Limb (tissue), 2 donors: Measurements from ENCODE around the gene UTF1.
"Not testable (repeated sequence)": the region's sequence is repeated elsewhere in the genome, so short reads cannot be mapped to it uniquely, and the experiment has no call there.

Source experiments
- DNase-seq, 2 donors: peaks; one replicate each; pipeline ENCODE4 v3.0.0-alpha.2; 2016; ENCODE audit errors: extremely low spot score in 2 of 2

Gene UTF1

DNA sequence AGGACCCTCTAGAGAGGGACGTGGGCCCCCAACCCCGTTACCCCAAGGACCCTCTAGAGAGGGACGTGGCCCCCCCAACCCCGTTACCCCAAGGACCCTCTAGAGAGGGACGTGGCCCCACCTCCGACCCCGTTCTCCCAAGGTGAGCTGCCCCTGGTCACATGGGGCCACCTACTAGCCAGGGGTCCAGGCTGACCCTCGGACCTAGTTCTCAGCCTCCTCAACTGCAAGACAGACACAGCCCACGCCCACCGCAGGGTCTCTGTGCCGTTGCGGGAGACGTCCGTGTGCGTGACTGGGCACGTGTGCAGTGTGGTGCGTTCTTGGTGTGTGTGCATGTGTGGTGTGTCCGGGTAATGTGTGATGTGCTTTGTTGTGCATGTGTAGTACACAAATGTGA is 21.6 kb upstream of the UTF1 start:
- DNase-seq: no peak

DNA sequence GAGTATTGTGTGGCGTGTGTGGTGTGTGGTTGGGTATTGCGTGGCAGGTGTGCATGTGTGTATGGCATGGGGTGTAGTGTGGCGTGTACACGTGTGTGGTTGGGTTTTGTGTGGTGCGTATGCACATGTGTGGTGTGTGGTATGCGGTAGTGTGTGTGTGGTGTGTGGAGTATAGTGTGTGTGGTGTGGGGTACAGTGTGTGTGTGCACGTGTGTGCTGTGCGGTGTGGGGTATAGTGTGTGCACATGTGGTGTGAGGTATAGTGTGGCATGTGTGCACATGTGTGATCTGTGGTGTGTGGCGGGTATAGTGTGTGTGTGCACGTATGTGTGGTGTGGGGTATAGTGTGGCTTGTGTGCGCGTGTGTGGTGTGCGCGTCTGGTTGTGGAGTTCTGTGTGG is 20.9 kb upstream of the UTF1 start:
- no peak for DNase-seq

DNA sequence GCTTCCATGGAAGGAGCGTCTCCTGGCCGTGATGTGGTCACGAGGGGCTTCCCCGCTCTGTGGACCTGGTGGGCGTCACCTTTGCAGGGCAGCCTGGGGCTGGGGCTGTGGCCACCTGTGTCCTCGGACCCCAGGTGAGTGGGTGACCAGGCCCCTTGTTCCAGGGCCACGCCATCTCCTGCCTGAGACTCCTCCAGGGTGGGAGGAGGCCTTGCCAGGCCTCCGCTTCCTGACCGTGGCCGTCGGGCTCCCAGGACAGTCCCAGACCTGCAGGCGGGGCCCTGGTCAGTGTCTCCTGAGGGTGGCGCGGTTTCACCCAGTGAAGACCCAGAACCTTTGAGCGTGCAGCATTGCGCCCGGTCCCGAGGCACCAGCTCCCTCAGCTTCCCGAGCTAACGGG is 20.4 kb upstream of the UTF1 start:
- DNase-seq: no peak

DNA sequence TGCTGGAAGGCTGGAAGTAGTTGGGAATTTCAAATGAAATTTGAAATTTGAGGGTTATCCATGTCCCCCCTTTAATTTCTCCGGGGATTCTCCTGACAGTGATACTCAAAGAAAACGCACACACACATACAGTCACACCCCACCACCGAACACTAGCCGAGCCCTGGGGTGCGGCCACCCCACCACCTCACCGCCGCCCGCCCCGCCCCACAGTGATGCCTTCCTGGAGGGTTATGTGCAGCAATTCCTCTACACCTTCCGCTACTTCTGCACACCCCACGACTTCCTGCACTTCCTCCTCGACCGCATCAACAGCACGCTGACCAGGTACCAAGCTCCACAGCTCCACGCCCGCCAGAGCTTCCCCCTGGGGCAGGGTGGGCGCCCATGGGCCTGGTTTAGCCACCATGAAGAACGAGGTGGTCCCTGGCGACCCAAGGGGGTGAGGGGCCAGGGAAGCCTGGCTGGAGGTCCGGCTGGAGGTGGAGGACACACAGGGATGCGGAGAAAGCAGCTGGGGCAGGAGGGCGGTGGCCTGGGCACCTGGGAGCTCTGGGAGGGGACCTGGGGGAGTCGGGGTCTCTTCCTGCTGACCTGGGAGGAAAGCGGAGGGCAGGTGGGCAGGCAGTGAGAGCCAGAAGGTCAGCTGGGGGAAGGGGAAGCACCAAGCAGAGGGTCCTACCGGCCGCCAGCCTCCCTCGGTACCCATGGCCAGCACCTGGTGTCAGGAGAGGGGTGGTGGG is 19.4 kb upstream of the UTF1 start:
- DNase-seq: no peak

DNA sequence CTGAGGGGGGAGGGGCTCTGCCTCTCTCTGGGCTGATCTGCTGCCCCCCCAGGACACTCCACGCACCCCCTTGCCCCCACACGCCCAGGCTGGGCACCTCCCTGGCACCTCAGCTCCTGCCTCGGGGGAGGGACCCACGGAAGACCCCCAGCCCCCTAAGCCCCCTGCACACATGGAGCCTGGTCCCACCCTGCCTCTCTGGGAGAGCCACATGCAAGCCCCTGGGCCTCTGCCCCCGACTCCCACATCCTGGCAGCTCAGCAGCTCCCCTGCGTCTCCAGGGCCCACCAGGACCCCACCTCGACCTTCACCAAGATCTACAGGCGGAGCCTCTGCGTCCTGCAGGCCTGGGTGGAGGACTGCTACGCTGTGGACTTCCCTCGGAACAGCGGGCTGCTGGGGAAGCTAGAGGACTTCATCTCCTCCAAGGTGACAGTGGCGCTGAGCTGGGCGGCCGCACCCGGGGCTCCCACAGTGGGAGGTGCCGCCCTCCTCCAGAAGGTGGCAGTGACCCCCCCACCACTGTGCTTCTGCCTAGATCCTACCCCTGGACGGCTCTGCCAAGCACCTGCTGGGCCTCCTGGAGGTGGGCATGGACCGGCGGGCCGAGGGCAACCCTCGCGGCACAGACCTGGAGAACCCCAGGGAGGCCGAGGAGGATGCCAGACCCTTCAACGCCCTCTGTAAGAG is 18.7 kb upstream of the UTF1 start:
- DNase-seq: no peak

DNA sequence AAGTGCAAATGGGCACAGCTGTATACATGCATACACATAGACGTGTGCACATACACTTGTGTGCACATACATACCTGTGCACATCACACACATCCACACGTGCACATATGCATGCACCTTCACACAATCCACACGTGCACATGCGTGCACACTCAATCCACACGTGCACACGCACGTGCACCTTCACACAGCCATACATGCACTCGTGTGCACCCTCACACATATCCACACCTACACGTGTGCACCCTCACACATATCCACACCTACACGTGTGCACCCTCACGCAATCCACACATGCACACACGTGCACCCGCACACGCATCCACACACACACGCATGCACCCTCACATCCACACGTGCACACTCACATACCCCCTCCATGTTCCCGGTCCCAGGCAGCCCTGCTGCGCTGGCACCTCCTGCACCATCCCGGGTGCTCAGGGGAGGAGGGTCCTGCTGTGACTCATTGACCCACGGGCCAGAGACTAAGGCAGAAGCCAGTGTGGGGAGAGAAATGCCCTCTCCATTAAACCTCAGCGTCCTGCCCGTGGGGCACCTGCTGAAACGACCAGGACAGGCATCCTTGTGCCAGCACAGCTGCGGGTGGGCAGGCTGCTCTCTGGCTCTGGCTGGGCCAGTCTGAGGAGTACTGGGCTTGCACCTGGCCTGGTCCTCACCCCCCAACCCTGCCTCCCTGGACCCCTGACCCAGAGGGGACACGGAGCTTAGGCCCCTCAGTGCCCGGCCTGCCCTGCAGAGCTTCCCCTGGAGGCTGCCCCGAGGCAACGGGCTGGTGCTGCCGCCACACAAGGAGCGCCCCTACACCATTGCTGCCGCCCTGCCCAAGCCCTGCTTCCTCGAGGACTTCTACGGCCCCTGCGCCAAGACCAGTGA is 17.8 kb upstream of the UTF1 start:
- DNase-seq: no peak

DNA sequence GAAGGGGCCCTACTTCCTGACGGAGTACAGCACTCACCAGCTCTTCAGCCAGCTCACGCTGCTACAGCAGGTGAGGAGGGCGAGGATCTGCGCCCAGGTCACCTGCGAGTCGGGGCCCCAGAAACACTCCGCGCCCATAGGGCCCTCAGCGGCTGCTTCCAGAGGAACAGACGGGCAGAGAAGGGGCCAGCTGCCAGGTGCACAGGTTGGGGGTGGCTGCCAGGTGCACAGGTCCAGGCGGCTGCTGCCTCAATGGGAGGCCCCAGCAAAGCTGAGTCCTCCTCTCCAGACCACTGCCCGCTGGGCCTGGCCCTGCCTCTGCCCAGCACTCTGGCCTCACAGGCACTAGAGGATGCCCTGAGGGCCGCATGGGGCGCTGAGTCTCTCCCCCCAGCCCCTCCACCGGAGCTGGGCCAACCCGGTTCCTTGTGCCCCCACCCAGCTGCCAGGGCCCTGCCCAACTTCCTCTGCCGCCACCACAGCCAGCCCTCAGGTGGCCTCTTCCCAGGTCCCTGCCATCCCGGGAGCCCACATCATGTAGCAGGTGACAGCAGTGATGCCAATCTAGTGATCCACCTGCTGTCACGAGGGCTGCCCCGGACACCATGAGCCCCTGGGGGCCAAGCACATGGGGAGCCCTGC is 17.0 kb upstream of the UTF1 start:
- no peak for DNase-seq

DNA sequence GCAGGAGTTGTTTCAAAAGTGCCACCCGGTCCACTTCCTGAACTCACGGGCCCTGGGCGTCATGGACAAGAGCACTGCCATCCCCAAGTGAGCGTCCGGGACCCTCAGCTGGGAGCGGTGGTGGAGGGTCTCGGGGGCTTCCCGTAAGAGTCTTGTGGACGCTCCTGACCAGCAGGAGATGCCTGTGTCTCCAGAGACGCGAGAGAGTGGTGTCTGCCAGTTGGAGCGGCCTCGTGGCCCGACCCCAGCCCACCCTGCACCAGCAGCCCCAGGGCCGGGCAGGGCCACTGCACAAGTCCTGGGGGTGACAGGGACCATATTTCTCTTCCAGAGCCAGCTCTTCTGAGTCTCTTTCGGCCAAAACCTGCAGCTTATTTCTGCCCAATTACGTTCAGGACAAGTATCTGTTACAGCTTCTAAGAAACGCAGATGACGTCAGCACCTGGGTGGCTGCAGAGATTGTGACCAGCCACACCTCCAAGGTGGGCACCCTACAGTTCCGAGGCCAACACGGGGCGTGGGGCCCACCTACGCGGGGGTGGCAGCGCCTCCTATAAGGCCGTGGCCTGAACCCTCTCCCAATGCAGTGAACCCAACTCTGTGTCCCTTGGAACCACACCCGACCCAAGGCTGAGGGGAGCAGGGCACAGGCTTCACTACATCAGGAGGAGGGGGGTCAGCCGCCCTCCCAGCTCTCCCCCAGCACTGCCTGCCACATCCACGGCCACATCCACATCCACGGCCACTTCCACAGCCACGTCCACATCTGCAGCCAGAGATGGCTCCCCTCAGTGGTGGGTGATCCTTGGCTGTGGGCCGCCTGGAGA is 16.2 kb upstream of the UTF1 start:
- DNase-seq: no peak

DNA sequence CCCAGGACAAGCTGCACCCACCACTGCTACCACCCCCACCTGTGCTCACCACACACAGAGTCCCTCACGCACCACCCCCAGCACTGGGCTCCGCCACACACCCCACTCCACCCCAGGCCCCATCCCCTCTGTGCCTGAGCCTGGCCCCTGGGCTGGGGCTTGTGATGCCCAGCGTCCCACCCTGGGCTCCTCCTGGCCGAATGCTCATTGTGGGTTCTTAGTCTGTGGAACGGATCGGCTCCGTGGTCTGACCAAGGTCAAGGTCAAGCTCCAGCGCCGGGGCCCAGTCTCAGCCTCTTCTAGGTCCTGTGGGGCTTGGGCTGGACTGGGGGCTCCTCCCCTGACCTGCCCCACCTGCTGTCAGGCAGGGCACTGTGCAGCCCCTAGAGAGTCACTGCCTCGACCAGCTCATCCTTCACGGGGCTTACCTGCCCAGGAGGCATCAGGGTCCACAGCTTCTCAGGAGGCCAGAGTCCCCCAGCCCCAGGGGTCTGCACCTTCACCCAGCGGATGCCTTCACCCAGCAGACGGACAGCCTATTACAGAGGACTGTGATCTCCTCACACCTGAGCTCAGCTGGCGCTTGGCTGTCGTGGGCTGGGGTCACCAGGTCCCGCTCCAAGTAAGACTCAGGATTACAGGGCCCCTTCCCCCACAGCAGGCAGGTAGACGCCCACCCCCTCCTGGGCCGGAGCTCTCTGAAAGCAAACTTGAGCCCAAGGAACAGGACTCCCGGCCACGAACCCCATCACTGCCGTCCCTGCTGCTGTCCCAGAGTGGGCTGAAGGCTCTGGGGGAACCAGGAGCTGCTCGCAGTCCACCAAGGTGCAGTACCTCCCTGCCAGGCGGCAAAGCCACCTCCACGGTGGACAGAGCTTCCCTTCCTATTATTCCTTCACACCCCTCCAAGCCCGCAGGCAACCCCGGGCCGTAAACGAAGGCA is 15.3 kb upstream of the UTF1 start:
- no peak for DNase-seq

DNA sequence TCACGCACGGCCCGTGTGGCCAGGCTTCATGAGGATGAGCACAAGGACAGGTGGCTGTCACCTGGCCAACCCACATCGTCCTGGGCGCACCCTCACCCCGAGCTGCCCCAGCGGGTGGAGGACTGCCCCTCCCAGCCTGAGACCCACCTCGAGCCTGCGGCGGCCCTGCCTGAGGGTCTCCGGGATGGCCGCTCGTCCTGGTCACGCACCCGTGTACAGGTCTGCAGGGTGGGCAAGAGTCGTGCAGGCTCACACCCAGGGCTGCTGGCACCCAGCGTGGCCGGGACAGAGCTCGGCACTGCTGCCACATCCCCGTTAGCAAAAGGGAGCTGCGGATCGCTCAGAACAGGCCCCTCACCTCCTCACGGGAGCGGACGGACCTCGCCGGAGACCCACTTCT is 14.4 kb upstream of the UTF1 start:
- no peak for DNase-seq

DNA sequence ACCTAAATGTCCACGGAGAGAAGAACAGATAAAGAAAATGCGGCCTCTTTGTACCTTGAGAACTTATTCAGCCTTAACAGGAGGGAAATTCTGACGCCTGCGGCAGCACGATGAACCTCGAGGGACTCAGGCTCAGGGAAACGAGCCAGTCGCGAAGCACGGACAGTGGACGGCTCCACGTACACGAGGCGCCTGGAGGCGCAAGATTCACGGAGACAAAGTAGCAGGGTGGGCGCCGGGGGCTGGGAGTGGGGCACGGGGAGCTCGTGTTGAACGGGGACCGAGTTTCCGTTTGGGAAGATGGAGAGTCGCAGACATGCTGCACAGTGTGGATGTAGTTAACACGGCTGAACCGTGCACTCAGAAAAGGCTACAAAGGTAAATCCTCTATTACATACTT is 13.2 kb upstream of the UTF1 start:
- no peak for DNase-seq

DNA sequence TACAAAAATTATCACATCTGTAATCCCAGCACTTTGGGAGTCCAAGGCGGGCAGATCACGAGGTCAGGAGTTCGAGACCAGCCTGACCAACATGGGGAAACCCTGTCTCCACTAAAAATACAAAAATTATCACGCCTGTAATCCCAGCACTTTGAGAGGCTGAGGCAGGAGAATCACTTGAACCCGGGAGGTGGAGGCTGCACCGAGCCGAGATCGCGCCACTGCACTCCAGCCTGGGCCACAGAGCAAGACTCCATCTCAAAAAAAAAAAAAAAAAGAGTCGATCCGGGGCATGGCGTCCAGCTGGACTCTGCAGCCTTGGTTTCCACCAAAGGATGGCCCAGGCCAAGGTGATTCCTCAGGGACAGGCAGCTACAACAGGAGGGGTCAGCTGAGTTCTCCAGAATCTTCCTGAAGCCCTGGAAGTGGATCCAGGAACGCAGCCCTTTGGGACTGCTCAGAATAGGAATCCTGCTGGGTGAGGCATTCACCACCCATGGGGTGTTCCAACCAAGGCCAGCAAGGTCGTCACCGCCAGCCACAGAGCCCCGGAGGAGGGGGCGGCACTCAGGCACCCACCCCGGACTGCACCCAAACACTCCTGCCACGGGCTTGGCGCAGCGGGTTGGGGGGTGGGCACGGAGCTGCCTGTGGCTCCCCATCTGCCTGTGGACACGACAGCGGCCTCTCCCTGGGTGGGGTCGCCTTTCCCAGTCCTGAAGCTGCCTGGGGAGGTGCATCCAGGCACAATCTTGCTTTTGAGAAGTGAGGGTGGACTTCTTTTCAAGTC is 12.0 kb upstream of the UTF1 start:
- DNase-seq: no peak

DNA sequence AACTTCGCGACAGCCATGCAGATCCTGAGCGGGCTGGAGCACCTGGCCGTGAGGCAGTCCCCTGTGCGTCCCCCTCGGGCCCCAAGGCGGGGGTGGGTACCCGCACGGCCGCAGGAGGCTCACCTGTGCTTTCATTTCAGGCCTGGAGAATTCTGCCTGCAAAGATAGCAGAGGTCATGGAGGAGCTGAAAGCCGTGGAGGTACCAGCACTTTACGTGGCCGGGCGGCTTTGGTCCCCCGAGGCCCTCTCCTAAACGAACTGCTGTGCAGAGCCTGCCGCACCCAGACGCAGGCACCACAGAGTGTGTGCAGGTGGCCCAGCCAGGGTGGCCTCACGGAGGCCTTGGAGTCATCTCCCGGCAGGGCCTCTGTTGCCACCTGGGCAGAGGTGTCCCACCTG is 11.1 kb upstream of the UTF1 start:
- no peak for DNase-seq

DNA sequence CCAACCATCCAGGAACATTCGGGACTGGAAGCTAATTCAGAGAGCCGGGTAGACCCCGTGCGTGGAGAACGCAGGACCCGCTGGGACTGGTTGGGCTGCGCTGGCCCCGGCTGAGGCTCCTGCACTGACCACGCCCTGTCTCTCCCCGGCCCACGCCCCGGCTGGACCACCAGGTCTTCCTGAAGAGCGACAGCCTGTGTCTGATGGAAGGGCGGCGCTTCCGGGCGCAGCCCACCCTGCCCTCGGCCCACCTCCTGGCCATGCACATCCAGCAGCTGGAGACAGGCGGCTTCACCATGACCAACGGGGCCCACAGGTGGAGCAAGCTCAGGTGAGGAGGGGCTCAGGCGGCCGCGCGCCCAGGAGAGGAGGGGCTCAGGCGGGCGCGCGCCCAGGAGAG is 10.2 kb upstream of the UTF1 start:
- DNase-seq: no peak

DNA sequence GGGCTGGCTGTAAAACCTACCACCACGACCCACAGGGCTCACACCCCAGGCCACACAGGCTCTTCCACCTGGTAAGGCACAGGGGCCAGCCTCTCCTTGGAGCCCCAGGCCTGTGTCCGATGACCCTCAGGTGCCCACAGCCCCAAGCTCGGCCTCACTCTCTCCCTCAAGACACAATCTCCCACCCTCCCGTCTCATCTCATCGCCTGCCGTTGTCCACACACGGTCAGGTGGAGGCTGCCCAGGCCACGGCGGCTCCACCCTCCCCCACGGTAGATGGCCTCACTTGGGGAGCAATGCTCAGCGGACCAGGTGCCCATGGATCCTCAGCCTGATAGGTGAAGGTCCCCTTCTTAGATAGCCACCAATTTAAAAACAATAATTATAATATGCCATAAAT is 8.7 kb upstream of the UTF1 start:
- DNase-seq: no peak

DNA sequence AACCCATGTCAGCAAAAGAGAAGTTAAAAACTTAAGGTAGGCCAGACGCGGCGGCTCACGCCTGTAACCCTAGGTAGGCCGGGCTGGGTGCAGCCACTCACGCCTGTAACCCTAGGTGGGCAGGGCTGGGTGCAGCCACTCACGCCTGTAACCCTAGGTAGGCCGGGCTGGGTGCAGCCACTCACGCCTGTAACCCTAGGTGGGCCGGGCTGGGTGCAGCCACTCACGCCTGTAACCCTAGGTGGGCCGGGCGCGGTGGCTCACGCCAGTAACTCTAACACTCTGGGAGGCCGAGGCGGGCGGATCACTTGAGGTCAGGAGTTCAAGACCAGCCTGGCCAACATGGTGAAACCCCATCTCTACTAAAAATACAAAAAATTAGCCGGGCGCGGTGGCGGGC is 8.3 kb upstream of the UTF1 start:
- not testable (repeated sequence) for DNase-seq

DNA sequence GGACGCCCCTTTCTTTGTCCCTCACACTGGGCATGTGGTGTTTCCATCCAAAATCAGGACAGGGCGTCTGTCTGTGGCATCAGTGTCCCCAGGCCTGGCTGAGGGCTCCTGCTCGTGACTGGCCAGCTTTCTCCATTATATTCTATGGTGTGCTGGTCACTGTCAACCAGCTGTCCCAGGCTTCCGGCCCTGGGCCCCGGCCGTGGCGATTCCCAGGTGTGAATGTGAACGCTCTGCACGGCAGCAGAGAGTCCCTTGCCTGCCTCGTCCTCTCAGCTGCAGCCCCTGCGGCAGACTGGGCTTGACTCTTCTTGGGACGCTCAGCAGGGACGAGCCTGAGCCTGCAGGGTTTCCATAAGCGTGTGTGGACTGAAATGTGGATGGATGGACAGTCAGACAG is 5.9 kb upstream of the UTF1 start:
- no peak for DNase-seq

DNA sequence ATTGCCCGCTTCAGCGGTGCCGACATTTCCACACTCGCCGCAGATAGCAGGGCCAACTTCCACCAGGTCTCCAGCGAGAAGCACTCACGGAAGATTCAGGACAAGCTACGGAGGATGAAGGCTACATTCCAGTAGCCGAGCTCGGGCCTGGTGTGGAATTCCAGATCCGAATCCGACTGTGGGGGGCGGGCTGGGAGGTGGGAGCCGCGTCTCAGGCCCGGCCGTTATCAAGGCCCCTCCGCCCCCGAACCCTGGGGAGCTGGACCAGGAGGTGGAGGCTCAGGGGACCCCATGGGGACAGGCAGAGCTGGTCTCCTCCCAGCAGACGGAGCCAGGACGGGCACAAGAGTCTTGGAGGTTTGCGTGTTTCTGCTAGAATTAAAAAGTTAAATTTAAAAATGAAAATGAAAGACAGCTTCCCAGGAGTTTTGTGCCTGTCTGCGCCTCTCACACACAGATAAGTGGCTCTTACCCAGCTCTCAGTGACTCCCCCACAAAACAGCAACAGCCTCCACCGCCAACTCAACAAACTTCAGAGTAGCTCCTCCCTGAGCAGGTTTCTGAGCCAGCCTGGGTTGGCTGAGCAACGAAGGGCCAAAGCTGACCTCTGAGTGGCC is 5.2 kb upstream of the UTF1 start:
- no peak for DNase-seq
